HG03175 (cell line): ENCODE data around the gene PLA2G2E.
"Not testable (repeated sequence)": the region's sequence is repeated elsewhere in the genome, so short reads cannot be mapped to it uniquely, and the experiment has no call there.

Source experiments
- ATAC-seq: cut with Tn5 transposase; IDR thresholded peaks from one replicate; pipeline ENCODE4 v1.9.1; 2021; ENCODE audit warnings: mild to moderate bottlenecking, moderate library complexity; ENCODE audit not compliant: unreplicated experiment

Gene PLA2G2E

GRCh38 chr1:19888112-19888511, 35.3 kb downstream of the PLA2G2E start:
- no peak for ATAC-seq

DNA sequence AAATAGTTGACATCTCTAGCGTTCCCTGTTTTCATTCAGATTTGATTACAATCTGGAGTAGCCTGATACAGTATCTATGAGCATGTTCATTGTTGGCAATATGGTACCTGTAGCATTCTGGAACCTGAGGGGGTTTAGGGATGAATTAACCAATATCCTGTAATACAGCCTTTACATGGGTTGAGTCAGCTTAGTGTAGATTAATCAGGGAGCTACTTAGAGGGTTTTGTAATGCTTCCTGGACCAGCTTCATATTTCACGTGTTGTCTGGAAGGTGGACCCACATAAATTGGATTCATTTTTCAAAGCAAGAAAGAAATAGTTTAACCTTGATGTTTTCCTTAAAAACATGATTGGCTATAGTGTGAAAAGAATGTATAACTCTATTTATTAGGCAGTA, 37.6 kb downstream of the PLA2G2E start:
- ATAC-seq: no peak

GRCh38 chr1:19884312-19884711, 39.1 kb downstream of the PLA2G2E start:
- ATAC-seq: no peak

DNA sequence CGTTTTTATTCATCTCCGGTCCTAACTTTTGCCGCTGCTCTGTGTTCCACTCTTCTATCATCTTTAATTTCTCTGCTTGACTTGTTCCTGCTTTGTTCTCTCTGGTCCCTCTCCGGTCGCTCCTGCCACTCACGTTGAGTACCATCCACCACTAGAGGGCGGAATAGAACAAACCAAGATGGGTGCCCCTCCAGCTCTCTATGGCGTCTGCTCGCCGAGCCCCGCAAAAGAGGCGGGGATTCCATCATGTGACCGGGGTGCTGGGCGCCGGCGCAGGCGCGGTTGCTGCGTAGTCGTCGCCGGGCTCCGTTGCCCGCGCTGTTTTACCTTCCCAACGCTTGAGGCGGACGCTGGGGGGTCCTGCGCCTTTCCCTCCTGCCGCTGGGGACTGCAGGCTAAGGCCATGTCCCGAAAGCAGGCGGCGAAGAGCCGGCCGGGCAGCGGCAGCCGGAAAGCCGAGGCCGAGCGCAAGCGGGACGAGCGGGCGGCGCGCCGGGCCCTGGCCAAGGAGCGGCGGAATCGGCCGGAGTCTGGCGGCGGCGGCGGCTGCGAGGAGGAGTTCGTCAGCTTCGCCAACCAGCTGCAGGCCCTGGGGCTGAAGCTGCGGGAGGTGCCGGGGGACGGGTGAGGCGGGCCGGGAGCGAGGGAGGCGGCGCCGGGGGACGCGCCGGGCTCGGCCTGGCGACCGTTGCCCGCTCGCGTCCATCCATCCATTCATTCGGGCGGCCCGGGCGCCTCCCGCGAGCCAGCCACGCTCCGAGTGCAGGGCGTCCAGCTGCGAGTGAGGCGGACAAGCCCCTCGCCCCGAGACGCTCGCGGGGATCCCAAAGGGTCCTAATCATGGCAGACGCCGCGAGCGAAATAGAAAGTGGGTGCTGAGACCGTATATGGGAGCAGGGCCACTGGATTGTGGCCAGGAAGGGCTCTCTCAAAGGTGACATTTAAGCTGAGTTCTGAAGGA, 41.0 kb downstream of the PLA2G2E start, which contains the start of gene OTUD3:
Gene OTUD3, plus strand, starts transcription at position 285 of the 961 bp plus-strand sequence. Its CDS starts 119 bp downstream, at position 404.
- ATAC-seq: peak; percentile 93

- not testable (repeated sequence) for ATAC-seq
Observed at GRCh38 chr1:19880841-19881240, 42.6 kb downstream of the PLA2G2E start.

- ATAC-seq: no peak
Observed at GRCh38 chr1:19879661-19880060, 43.8 kb downstream of the PLA2G2E start.

DNA sequence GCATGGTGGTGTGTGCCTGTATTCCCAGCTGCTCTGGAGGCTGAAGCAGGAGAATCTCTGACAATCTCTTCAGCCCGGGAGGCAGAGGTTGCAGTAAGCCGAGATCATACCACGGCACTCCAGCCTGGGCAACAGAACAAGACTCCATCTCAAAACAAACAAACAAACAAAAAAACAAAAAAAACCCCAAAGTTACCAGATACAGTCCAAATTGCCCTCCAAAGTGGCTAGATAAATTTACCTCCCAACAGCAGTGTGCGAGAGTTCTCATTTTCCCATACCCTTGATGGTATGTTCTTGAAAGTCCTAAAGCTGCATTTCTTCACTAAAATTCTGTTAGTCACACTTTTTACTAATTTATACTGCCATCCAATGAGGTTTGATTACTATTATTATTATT, 44.2 kb downstream of the PLA2G2E start:
- ATAC-seq: no peak

DNA sequence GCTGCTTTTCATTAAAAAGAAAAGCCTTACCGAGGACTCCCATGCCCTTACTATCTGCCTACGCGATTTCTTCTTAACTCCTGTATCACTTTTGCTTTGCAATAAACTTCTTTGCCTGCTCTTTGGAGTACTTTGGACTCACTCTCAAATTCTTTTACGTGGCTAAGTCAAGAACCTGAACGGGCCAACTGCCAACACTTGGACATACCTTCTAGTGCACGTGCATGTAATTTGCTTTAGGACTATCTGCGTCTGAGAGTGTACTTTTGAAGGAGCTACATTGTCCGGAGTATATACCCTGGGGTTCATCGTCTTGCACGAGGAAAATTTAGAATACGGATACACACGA, 44.8 kb downstream of the PLA2G2E start:
- no peak for ATAC-seq

GRCh38 chr1:19877821-19878636, 45.4 kb downstream of the PLA2G2E start:
- ATAC-seq: no peak

DNA sequence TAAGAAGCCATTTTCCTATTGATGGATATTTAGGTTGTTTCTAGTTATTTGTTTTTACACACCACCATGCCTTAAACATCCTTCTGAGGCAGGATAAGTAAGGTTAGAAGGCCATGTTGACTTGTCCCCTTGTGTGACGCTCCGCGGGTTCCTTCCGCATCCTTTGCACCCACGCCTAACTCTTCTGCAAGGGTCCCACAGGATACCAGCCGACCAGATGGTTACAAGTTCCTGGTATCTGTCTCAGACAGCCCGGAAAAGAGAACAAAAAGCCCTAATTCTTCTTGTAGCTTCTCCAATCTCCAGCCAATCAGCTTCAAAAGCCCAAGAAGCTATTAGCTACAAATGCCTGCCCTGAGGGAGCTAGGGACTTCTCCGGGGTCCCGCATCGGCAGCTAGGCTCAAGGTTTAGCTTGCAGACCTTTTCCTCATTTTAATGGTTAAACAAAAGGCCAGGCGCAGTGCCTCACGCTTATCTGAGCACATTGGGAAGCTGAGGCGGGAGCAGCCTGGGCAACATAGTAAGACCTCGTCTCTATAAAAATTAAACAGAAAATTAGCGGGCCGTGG, 46.2 kb downstream of the PLA2G2E start:
- ATAC-seq: no peak

DNA sequence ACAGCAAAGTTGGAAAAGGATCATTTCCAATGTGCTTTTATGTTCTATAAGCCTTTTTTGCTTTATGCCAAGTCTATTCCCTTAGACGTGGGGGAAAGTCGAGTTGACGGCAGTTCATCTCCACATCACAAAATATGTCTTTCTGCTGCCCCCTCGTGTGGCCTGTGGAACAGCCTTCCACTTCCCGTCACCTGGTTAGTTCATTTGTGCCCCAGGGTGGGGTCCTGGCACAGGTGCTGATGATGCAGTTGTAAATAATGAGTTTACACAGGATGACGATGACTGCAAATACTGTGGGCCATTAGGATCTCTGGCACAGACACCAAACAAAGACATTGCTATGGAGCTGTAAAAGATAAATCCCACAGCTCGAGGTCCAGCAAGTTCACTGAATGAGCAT, 51.2 kb downstream of the PLA2G2E start:
- ATAC-seq: no peak
